Activated CD4-positive, alpha-beta T cell treated with anti-CD3 and anti-CD28 coated beads, Interleukin-10, Interleukin-2, amounts not matched to agents 100 ng/mL and 50 ng/mL, durations not matched to agents 16 hours and 8 hours (primary cell): ENCODE results near the gene TNFSF12.
"Not testable (repeated sequence)": the region's sequence is repeated elsewhere in the genome, so short reads cannot be mapped to it uniquely, and the experiment has no call there.

Source experiments
- DNase-seq: peaks from one replicate; pipeline ENCODE4 v3.0.0-alpha.2; 2020

TNFSF12 gene

DNA sequence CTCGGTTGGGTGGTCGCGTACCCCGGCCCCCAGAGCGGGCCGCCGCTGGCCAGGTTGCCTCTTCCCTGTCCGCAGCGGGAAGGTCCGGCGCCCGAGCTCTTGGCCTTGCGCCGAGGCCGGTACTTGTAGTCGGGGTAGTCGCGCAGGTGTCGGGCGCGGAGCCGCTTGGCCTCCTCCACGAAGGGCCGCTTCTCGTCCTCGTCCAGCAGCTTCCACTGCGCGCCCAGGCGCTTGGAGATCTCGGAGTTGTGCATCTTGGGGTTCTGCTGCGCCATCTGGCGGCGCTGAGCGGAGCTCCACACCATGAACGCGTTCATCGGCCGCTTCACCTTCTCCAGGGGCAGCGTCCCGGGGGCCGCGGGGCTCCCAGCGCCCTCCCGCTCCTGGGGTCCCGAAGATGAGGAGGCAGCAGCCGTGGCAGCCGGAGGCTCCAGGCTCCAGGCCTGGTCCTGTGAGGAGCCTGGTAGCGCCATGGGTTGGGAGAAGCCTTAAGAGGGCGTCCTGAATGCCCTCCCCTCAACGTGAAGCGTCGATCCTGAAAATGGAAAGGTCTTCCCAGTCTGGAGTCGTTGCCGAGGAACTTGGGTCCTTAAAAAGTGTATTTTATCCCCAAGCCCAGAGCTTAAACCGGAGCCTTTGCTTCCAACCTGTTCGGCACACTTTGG, 40.5 kb downstream of the TNFSF12 start:
- peak; percentile 71 for DNase-seq

DNA sequence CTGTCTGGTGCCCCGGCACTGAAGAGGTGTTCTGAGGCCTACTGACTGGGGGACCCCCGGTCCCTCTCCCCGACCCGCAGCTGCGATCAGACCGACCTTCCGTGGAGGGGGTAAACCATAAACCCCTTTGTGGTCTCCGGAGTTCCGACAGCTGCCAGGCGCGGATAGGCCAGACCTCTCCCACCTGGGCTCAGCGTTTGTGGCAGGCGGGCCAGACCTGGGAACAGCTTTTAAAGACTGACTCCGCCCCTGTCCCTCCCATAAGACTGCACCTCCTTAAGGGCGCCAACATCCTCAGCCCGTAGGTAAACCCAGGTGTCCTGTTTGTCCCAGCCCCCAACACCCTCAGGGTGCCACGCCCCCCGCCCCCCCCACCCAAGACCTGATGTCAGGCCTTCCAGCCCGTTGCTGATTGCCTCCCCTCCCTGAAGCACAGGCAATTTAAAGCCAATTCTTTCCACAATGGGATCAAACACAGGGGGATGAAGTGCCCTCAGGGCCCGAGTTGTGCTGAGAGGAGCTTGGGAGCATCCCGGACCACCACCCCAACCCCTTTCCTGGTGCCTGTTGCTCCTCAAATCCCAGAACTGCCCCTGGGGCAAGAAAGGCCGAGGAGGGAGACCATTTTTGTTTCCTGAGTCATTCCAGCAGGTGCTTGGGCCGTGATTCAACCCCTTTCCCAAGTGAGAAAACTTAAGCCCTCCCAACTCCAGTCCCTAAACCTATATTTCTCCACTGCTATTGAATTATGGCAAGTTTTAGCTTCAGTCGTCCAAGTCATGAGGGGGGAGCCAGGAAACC, 41.2 kb downstream of the TNFSF12 start, which contains the start of gene SOX15:
SOX15 (minus strand) TSS at position 204 of the 801 bp plus-strand sequence. CDS start 418 bp downstream, outside the sequence.
- no peak for DNase-seq

DNA sequence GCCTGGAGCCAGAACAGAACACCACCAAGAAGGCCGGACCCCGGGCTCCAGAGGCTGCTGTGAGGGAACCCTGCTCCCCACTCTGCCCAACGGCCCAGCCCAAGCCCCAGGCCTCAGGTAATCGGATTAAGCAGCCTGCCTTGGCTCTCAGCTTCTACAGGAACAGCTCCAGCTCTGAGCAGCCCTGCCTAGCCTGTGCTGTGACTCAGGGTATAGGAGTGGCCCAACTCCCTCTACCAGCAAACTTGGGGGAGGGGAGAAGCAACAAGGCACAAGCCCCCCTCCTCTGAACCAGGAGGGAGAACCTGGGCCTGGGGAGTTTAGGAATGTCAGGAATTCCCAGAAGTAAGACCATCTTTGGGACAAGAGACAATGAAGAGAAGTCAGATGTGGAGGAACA, 41.9 kb downstream of the TNFSF12 start:
- no peak for DNase-seq

DNA sequence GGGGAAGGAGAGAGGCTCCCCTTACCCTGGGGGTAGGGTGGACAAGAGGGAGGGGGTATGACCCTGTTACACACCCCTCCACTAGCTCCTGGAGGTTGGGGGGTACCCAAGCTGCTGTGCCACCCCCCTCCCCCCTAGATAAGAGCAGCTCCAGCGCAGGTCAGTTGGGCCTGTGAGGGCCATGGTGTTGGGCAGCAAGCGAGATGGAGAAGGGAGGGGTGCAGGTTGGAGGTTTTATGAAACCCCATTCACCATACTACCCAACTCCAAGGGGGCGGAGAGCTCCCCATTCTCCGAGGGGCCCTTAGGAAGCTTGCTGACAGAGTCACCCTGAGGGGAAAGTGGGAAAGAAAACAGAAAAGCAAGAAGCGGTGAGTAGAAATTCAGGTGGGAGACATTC, 42.7 kb downstream of the TNFSF12 start:
- no peak for DNase-seq

DNA sequence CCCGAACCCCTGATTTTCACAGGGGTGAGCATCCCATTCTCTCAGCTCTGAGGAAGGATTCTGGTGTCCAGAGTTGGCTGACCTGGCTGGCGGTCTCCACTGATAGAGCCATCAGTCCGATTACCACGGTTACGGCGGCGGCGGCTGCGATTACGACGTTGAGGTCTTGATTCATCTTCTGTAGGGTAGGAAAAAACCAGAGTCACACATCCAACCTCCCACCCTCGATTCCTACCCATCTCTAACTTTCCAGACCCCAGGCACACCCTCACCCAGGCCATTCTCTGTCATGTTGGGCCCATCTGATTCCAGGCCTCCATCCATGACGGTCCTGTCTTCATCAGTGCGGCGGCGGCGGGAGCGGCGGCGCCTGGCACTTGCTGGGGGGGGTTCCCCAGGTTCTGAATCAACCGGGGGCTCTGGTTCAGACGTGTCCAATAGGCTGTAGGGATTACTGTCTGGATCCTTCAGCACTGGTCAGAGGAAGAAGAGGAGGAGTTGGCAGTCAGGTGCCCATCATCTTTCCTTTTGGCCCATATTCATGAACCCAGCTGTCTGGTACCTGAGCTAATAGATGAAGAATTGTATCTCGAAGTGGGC, 43.7 kb downstream of the TNFSF12 start:
- no peak for DNase-seq

DNA sequence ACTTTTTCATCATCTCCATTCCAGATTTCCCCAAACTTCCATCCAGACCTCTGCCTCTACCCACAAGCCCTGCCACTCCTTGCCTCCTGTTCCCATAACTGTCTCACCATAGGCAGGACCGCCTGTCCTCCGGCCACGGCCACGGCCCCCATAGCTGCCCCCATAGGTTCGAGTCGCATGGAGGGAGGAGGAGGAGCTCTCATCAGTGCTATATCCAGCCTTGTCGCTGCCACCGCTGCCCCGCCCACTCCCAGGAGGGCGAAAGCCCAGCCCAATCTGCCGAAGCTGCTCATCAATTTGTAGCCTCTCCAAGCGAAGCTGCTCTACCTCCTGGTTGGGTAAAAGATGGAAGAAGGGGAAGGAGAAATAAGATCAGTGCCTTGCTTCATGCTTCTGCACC, 44.4 kb downstream of the TNFSF12 start:
- no peak for DNase-seq

DNA sequence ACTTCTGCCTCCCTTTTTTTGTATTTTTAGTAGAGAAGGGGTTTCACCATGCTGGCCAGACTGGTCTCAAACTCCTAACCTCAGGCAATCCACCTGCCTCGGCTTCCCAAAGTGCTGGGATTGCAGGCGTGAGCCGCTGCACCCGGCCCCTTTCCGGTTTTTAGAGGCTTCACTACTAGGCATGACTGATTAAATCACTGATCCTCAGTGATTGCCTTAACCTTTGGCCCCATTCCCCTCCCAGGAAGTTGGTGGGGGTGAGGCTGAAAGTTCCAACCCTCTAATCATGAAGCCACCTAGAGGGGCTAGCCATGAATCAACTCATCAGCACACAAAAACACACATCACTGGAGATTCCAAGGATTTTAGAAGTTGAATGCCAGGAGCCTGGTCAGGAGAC, 48.7 kb downstream of the TNFSF12 start:
- not testable (repeated sequence) for DNase-seq

DNA sequence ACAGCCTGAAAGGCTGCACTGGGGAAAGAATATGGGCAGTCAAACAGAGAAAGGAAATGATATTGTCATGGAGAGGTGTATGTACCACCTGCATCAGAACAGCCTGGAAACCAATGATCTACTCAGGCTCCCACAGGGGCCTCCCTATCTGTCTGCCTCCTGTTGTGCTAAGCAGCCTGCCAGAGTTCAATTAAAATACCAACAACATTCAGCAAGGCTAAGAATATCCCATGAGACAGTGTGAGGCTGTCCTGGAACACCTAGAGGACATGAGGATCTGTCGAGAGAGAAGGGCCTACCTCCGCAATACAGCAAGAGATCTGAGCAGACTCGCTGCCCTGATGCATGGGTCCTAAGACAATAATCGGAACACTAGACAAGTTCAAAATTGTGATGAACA, 57.4 kb downstream of the TNFSF12 start:
- no peak for DNase-seq
